ENCODE results near the gene CCL8.

CCL8 gene

DNA sequence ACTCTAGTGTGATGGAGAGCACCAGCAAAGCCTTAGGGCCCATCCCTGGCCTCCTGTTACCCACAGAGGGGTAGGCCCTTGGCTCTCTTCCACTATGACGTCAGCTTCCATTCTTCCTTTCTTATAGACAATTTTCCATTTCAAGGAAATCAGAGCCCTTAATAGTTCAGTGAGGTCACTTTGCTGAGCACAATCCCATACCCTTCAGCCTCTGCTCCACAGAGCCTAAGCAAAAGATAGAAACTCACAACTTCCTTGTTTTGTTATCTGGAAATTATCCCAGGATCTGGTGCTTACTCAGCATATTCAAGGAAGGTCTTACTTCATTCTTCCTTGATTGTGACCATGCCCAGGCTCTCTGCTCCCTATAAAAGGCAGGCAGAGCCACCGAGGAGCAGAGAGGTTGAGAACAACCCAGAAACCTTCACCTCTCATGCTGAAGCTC lies at the start of gene CCL8:
CCL8 (plus strand) TSS at position 397 of the 445 bp plus-strand sequence. CDS start 67 bp downstream, outside the sequence.
- DNase-seq, result no peak

GRCh38 chr17:34269969-34270368 lies 49.3 kb upstream of the CCL8 start, which contains the start of gene CCL7:
Gene CCL7 (plus strand): TSS chr17:34270221. CDS start chr17:34270291, 70 bp downstream.
- DNase-seq, result peak; percentile 63

DNA sequence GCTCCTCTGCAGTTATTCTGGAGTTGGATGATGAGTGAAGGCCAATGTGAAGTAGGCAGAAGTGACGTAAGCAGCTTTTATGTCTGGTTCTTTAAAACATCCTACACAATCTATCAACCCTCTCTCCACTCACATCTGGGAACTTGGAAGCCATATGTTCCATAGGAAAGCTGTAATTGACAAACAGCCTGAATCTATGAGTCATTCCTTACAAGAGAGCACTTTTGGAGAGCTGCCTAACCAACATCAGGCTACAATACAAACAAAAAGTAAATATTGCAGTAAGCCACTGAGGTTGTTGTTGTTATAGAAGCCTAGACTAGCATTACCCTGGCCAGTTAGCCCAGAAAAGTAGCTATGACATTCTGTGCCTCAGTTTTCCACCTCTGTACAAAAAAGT lies 43.4 kb upstream of the CCL8 start:
- peak; percentile 94 for DNase-seq

GRCh38 chr17:34276826-34277225 lies 42.4 kb upstream of the CCL8 start:
- DNase-seq, result no peak

DNA sequence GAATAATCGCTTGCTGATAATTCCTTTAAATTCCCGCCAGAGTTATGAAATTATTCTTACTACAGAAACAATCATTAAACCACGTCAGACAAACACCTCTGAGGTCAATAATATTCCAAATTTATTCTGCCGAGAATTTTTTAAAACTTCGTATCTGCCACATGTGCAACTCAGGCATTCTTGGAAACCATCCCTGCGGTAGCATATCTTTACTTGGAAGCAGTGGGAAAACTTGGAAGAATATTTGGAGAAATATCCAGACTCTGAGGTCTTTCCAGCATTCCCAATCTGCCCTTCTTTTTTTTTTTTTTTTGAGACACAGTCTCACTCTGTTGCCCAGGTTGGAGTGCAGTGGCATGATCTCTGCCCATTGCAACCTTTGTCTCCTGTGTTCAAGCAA lies 35.7 kb upstream of the CCL8 start:
- DNase-seq, result peak; percentile 62

- peak; percentile 68 for DNase-seq
Measured at GRCh38 chr17:34285286-34285792, 33.9 kb upstream of the CCL8 start, which contains the start of gene CCL11. Gene CCL11 (plus strand): TSS chr17:34285742. CDS start chr17:34285809, 67 bp downstream.

DNA sequence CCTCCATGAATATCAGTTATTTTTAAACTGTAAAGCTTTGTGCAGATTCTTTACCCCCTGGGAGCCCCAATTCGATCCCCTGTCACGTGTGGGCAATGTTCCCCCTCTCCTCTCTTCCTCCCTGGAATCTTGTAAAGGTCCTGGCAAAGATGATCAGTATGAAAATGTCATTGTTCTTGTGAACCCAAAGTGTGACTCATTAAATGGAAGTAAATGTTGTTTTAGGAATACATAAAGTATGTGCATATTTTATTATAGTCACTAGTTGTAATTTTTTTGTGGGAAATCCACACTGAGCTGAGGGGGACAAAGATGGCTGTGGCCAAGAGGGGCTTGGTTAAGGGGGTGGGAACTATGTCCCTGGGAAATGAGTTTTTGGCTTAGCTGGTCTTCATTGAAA lies 31.4 kb upstream of the CCL8 start:
- DNase-seq, result peak; percentile 29

- DNase-seq, result no peak
Measured at GRCh38 chr17:34290586-34290985, 28.6 kb upstream of the CCL8 start.

DNA sequence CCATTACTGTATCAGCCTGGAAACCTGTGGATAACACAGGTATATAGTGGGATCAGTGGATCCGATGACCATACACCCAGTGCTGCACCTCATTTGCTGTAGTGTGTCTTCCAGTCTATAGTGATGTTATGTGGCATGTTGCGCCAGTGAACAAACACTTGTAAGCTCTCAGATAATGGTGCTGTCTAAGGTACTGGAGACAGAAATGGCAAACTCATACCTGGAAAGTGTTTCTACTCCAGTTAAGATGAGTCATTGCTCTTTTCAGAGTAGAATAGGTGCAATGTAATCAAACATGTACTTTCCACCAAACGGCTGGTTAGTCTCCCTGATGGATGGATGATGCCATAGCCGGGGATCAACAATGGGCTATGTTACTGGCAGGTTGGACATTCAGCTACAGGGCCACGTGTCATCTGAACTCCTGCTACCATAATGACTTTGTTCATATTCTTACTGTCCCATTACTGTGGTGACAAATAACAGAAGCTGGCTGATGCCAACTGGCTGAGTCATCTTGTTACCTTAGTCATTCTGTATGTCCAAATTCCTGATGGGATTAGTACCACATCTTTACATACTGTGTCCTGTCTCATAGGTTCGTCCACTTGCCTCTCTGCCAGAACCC lies 27.4 kb upstream of the CCL8 start:
- DNase-seq, result no peak

DNA sequence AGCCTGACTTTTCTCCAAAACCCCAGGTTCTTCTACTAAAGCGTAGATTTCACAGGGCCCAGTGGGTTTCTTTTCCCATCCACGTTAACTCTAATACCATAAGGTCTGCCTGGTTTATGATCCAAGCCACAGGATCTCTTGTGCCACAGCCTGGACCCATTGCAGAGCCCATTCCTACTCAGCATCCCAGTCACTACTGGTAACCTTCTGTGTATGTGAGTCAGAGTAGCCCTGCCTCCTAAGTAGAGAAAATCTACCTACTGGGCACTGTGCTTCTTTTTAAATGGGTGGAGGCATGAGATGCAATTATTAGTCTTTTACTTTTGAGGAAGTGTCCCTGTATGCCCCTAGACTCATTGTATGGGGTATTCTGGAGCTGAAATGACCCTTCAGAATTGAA lies 20.2 kb upstream of the CCL8 start:
- DNase-seq, result no peak

DNA sequence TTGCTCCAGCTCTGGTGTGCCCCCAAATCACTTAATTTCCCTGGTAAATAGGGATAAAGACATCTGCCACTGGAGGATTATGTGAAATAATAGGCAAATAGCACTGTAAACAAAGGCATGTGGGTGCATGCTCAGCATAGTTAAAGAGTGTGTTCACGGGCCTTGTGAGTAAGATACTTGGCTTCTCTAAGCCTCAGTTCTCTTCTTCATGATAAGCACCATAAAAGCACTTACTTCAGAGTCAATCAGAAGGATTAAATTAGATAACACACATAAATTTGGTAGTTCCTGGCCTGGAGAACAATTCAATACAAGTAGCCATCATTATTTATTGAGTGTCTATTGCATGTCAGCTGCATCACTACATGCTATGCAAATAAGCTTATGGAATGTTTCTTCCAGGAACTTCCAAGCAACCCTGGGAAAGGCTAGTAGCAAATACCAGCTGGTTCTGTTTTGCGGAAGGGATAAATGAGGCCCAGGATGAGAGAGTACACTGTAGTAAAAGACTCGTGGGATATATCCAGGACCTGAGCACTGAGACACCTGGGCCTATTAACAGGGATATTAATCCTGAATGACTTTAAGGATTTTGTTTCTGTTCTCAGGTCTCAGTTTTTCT lies 19.2 kb upstream of the CCL8 start:
- peak; percentile 70 for DNase-seq

- DNase-seq, result peak; percentile 89
Measured at GRCh38 chr17:34300652-34301370, 18.4 kb upstream of the CCL8 start.

DNA sequence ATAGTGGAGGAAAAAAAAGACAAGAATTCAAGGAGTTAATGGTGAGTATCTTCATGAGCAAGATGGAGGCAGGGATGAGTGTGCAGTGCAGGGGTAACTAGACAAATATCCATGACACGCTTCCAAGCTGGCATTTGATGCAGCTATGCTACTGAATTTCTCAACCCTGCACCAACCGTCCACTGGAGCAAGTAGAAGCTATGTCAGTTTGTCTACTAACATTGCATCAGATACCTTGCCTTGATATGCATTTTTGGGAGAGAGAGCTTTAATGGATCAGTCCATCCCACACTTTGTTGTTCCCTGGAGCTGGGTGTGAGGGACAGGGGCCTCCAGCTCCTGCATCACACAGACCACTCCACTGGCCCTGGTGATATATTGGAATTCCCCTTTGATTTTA lies 17.2 kb upstream of the CCL8 start:
- peak; percentile 65 for DNase-seq

DNA sequence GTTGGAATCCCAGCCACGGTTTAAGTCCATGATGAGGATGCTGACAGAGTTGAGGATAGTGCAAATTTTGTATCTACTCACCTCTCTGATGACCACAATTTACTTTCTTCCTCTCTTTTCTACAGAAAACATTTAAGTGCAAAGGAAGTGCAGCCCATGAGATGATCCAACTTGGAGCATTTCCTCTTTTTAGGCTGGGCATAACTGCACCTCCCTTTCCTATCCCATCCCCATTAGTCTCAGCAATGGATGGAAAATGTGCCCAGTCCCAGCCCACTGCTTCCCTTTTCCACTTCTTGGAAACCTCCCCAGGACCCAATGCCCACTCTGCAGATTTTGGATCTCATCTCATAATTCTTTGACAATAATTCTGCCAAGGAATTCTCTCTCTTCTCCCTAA lies 16.6 kb upstream of the CCL8 start:
- DNase-seq, result no peak

DNA sequence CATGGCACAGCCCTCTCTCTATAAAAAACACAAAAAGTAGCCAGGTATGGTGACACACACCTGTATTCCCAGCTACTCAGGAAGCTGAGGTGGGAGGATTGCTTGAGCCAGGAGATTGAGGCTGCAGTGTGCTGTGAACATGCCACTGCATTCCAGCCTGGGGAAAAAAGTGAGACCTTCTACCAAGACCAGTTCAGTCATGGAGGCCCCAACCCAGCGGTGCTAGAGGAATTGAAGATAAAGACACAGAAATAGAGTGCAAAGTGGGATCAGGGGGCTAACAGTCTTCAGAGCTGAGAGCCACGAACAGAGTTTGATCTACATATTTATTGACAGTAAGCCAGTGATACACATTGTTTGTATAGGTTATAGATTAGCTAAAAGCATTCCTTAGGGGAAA lies 15.6 kb upstream of the CCL8 start:
- no peak for DNase-seq

DNA sequence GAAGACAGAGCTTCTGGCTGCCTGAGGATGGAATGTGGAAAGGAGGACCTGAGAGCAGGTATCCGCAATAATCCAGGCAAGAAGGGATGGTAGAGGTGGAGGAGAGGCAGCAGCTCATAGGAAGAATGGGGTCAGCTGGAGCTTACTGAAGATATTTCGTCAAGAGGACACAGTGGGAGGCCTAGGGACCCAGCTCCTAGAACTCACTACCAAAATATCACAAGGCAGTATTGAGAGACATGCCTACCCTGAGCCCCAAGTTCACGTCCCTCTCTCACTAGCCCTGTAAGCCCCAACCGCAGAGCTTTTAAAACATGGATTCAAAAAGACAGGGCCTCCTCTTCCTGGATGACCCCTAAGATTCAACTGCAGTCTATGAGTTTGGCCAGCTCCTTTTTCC lies 14.2 kb upstream of the CCL8 start:
- DNase-seq, result no peak

DNA sequence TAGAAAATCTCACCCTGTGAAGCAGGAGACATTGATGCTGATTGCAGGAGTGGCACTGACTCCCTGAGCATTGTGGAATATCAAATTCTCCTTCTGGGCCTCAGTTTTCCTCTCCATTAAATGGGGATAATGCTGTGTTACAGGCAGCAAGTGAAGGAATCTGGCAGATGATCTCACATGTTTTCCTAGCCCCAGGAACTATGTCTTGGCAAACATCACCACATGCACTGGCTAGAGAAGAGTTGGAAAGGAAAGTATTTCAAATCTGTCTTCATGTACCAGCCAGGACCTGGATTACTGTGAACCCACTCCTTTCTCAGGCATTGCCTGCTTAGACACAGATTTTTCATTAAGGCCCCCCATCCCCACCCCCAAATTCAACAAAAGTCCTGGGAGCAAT lies 13.6 kb upstream of the CCL8 start:
- no peak for DNase-seq

DNA sequence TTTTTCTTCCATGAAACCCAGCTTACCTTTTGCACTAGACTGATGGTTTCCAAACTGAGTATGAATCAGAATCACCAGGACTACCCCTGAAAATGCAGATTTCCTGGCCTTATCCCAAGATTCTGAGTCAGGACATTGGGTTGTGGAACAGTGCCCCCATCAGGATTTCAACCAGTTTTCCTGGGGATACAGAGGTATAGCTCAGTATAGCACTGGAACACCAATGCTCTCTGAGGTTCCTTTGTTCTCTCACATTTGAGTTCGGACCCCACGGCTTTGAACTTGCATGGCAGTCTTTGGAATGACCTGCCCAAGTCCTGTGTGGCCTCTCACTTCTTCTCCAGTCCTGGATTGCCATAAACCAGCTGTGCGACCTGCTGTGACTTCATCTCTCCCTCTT lies 12.8 kb upstream of the CCL8 start:
- peak; percentile 82 for DNase-seq

DNA sequence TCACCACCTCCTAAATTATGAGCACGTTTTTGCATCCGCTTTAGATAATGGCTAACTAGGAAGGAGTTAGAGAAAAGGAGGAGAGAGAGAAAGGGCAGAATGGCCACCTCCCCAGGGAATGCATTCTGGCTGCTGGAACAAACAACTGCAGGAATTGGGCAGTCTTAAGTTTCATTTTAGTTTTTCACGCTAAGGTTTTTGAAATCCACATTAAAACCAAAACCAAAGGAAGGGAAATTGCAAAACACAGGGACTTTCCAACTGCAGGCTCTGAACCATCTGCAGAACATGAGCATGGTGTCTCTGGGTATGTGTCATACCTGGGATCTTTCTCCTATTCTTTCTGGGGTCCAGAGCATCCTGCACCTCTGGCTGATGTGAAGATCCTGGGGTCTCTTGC lies 12.1 kb upstream of the CCL8 start:
- peak; percentile 43 for DNase-seq

GRCh38 chr17:34308371-34308770 lies 10.9 kb upstream of the CCL8 start:
- DNase-seq, result no peak

DNA sequence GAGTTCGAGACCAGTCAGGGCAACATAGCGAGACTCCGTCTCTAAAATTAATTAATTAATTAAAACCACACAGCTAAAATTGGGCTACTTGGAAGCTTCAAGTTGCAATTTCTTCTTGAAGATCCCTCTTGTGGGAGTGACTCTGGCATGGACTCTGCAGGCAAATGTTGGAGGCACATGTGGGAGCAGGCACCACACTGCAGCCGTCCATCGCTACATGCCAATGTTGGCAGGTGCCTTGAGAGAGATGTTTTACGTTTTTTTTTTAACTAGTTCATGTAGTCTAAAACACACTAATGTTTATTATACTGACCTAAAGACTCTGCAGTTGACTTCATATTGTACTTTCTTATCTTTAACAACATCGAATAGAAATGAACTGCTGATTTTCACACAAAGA lies 7.9 kb upstream of the CCL8 start:
- DNase-seq, result no peak

DNA sequence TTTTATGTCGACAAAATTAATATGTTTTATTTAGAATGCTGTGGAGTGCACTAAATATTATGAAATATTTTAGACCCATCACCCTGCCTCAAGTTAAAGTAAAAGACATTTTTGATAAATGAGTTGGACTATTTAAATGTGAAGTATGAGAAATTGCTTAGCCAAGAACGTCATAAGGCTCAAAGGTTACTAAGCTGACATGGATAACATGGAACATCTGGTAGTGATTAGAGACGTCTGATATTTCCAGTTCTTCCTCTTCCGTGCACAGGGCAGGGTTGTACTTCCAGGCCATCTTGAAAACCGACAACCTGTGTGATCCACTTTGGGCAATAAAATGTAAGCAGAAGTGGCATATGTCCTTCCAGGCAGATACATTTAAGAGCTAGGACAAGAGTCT lies 7.2 kb upstream of the CCL8 start:
- peak; percentile 86 for DNase-seq

DNA sequence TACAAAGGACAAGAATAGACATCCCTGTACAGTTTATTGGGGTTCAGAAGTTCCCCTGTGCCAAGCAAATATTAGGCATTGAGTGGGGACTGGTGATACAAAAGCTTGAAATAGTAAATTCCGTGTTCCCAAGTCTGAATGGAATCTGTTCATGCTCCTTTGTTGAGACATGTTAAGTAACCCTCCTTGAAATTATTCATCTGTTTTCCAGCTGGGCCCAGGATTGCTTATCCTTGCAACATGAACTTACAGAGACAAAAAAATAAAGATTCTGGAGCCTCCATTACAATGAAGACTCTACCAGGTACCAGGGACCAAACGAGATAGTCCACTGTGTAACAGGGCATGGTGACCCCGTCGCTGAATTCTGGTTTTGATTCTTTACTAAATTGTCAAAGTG lies 6.1 kb upstream of the CCL8 start:
- DNase-seq, result peak; percentile 54

GRCh38 chr17:34314279-34314678 lies 5.0 kb upstream of the CCL8 start:
- DNase-seq, result peak; percentile 56
